8988T (cell line): ENCODE measurements around the gene COL18A1.

ENCODE experiments used
- DNase-seq: peaks from one replicate; pipeline ENCODE4 v3.0.0; 2011

COL18A1 gene

GRCh38 chr21:45482899-45483821, 78.2 kb downstream of the COL18A1 start:
- no peak for DNase-seq

GRCh38 chr21:45484318-45484717, 79.4 kb downstream of the COL18A1 start:
- no peak for DNase-seq

- no peak for DNase-seq
Observed at GRCh38 chr21:45485686-45486442, 80.9 kb downstream of the COL18A1 start.

GRCh38 chr21:45486443-45487160, 81.6 kb downstream of the COL18A1 start:
- no peak for DNase-seq

- no peak for DNase-seq
Observed at GRCh38 chr21:45487161-45487806, 82.3 kb downstream of the COL18A1 start.

- DNase-seq: no peak
Observed at GRCh38 chr21:45487891-45488600, 83.1 kb downstream of the COL18A1 start.

GRCh38 chr21:45488931-45489721, 84.2 kb downstream of the COL18A1 start:
- DNase-seq: no peak

GRCh38 chr21:45489722-45489982, 84.7 kb downstream of the COL18A1 start:
- DNase-seq: no peak

GRCh38 chr21:45490049-45490731, 85.2 kb downstream of the COL18A1 start:
- DNase-seq: no peak

- DNase-seq: no peak
Observed at GRCh38 chr21:45491056-45491455, 86.1 kb downstream of the COL18A1 start.

- no peak for DNase-seq
Observed at GRCh38 chr21:45491623-45492022, 86.7 kb downstream of the COL18A1 start.

- DNase-seq: no peak
Observed at GRCh38 chr21:45492765-45493164, 87.8 kb downstream of the COL18A1 start.

- no peak for DNase-seq
Observed at GRCh38 chr21:45493401-45494001, 88.5 kb downstream of the COL18A1 start.

GRCh38 chr21:45494135-45494850, 89.3 kb downstream of the COL18A1 start:
- DNase-seq: no peak

- no peak for DNase-seq
Observed at GRCh38 chr21:45494851-45495680, 90.1 kb downstream of the COL18A1 start.

GRCh38 chr21:45496151-45496967, 91.4 kb downstream of the COL18A1 start:
- no peak for DNase-seq

GRCh38 chr21:45496968-45497845, 92.2 kb downstream of the COL18A1 start:
- no peak for DNase-seq
